Spleen (tissue), 13 donors: ENCODE data around the gene ADAMTS20. TPM values are rescaled to one million over a fixed set of nuclear protein-coding genes. Genes with fewer than 3 reads are reported as not detected.

ENCODE experiments used
- DNase-seq: peaks from one replicate; pipeline ENCODE4 v3.0.0-alpha.2; 2020
- H3K27ac ChIP-seq, 8 donors: fragments of 200-600 bp; sonication (generic) in 7 of 8; 1 replicate in 4 of 8; 2 replicates in 4 of 8; pipeline versions ENCODE4 v1.5.0 to v1.8.0; 2016 to 2021; ENCODE audit warnings: inconsistent platforms in 4 of 8, mild to moderate bottlenecking in 4 of 8, moderate library complexity in 1 of 8
- H3K27me3 ChIP-seq, 7 donors: fragments of 200-600 bp; sonication (generic) in 6 of 7; replicated peaks in 1 of 7; 1 replicate in 4 of 7; 2 replicates in 3 of 7; pipeline versions ENCODE4 v1.5.0 to v1.8.0; 2016 to 2021; ENCODE audit warnings: inconsistent platforms in 3 of 7, mild to moderate bottlenecking in 1 of 7
- H3K36me3 ChIP-seq, 6 donors: fragments of 200-600 bp; sonication (generic) in 5 of 6; 1 replicate in 4 of 6; 2 replicates in 2 of 6; pipeline versions ENCODE4 v1.5.0 to v1.8.0; 2016 to 2021; ENCODE audit warnings: inconsistent platforms in 2 of 6
- H3K4me1 ChIP-seq, 6 donors: fragments of 200-600 bp; sonication (generic) in 5 of 6; 1 replicate in 3 of 6; 2 replicates in 3 of 6; pipeline versions ENCODE4 v1.5.0 to v1.8.0; 2016 to 2021; ENCODE audit warnings: inconsistent platforms in 3 of 6
- H3K4me3 ChIP-seq, 8 donors: fragments of 200-600 bp; sonication (generic) in 7 of 8; 1 replicate in 4 of 8; 2 replicates in 4 of 8; pipeline versions ENCODE4 v1.5.0 to v1.8.0; 2016 to 2021; ENCODE audit warnings: inconsistent platforms in 4 of 8, mild to moderate bottlenecking in 4 of 8, moderate library complexity in 2 of 8
- H3K9me3 ChIP-seq, 8 donors: fragments of 200-600 bp; sonication (generic) in 7 of 8; 1 replicate in 4 of 8; 2 replicates in 4 of 8; pipeline versions ENCODE4 v1.5.0 to v1.8.0; 2016 to 2021; ENCODE audit warnings: inconsistent platforms in 4 of 8
- CTCF ChIP-seq, 11 experiments: fragments of 200-600 bp in 7 of 11; fragments of 450-650 bp in 4 of 11; sonication (generic) in 4 of 11; IDR thresholded peaks in 8 of 11; conservative IDR thresholded peaks in 3 of 11; 1 replicate in 7 of 11; 2 replicates in 4 of 11; pipeline versions ENCODE4 v1.4.0 to v1.8.0; 2016 to 2021; ENCODE audit warnings: antibody characterized with exemption in 11 of 11, inconsistent platforms in 4 of 11, mild to moderate bottlenecking in 1 of 11
- POLR2A ChIP-seq, 3 donors: fragments of 450-650 bp; IDR thresholded peaks; one replicate each; pipeline ENCODE4 v1.5.1; 2017; ENCODE audit warnings: antibody characterized with exemption in 3 of 3, mild to moderate bottlenecking in 1 of 3
- POLR2AphosphoS5 ChIP-seq, 3 donors: sonication (generic); formaldehyde crosslinking; IDR thresholded peaks; one replicate each; pipeline ENCODE4 v1.5.1; 2017; ENCODE audit warnings: antibody characterized with exemption in 3 of 3
- WGBS, 5 donors: extraction: QIAGEN DNeasy Blood & Tissue Kit in 3 of 5; methylation state at CpG; one replicate each; pipeline versions ENCODE4 v1.1.5 to v1.1.7; 2013 to 2018; 5-methylcytosine and 5-hydroxymethylcytosine counted together
- intact Hi-C: fragments of 100-400 bp; cut with DNase I; formaldehyde crosslinking; loops from one replicate; pipeline ENCODE4 v1.15.0; 2023; ENCODE audit warnings: low total_unique reads
- long read RNA-seq, 2 donors: transcript quantifications; one replicate each; lab custom pipeline, GENCODE V29; 2026
- polyA plus RNA-seq, 3 donors: library from polyadenylated mRNA; stranded (reverse); fragments of 200-250 nt; gene quantifications; one replicate each; pipeline ENCODE4 v1.2.1, GENCODE V29; 2013
- total RNA-seq, 7 donors: library from RNA; depleted of rRNA in 3 of 7; stranded (reverse); fragments of >200 nt in 3 of 7; fragmentation: NEBNext Ultra II Directional in 4 of 7; extraction: Animal tissue kit (Norgen Biotek cat#: 25700) in 4 of 7; gene quantifications; one replicate each; pipeline versions ENCODE4 v1.1.0 to v1.2.1, GENCODE V29; 2016 to 2021
- donor health status: healthy with polysubstance abuse.
- donor health status: DM: no; HTN: no; CAD: no; lungs with moderate emphysema.
- donor health status: DM: no; HTN: no; CAD: no.
- donor health status: Bipolar disorder and iron deficiency.
- donor health status: healthy.
- donor health status: DM: no; HTN: no; CAD: no.
- donor health status: DM: yes; HTN: yes; CAD: no.

Gene ADAMTS20
- total RNA-seq = not detected
- polyA plus RNA-seq = not detected
- long read RNA-seq, donor 1 = 0 reads
- long read RNA-seq, donor 2 = 0 reads

GRCh38 chr12:43551971-43552559, at the start of gene ADAMTS20:
ADAMTS20 (minus strand) TSS chr12:43552203; CDS start chr12:43551921, 282 bp downstream.
- H3K27ac ChIP-seq = no peak within 1 kb of the TSS
- H3K4me1 ChIP-seq = peaks cover 0 to 3% (median 0%) of the 10 kb centered on the region in 6 donors
- H3K4me3 ChIP-seq = peak within 1 kb of the TSS in 2 of 8 donors; percentile 10 to 28
- peaks cover 0 to 50% (median 20%) of the 10 kb centered on the region in 7 donors for H3K27me3 ChIP-seq
- no peak for DNase-seq
- no peaks in the 10 kb centered on the region for H3K36me3 ChIP-seq
- TF ChIP-seq POLR2AphosphoS5 (IDR thresholded peaks at IDR 0.05) (no peak), POLR2A (IDR thresholded peaks at IDR 0.05) (no peak), CTCF (IDR thresholded peaks at IDR 0.05 in 8 of 11, conservative IDR thresholded peaks at IDR 0.05 in 3 of 11) (no peak)
- intact Hi-C loops = no loop called here
- peaks cover 4 to 42% (median 28%) of the 10 kb centered on the region in 8 donors for H3K9me3 ChIP-seq
- WGBS, 5 donors = 4 to 5% (median 4%) methylated on average over 16 to 51 of the region's 51 CpGs

- no peak for TF ChIP-seq POLR2AphosphoS5 (IDR thresholded peaks at IDR 0.05)
- no peak for TF ChIP-seq POLR2A (IDR thresholded peaks at IDR 0.05)
- no peak for TF ChIP-seq CTCF (IDR thresholded peaks at IDR 0.05 in 8 of 11, conservative IDR thresholded peaks at IDR 0.05 in 3 of 11)
- Histone ChIP-seq H3K36me3 (no peaks in the 10 kb centered on the region), H3K27me3 (no peaks in the 10 kb centered on the region), H3K4me1 (no peaks in the 10 kb centered on the region), H3K4me3 (no peak overlapping the region), H3K27ac (no peak overlapping the region), H3K9me3 (no peaks in the 10 kb centered on the region)
- intact Hi-C loops = no loop called here
- no peak for DNase-seq
- 69 to 94% (median 83%) methylated on average over 1 of the region's 1 CpG for WGBS, 5 donors
Measured at GRCh38 chr12:43599708-43600107, 47.7 kb upstream of the ADAMTS20 start.

GRCh38 chr12:43599066-43599465, 47.1 kb upstream of the ADAMTS20 start:
- Histone ChIP-seq H3K36me3 (no peaks in the 10 kb centered on the region), H3K4me1 (no peaks in the 10 kb centered on the region), H3K4me3 (no peak overlapping the region), H3K27me3 (no peaks in the 10 kb centered on the region), H3K27ac (no peak overlapping the region), H3K9me3 (no peaks in the 10 kb centered on the region)
- intact Hi-C loops = no loop called here
- 83 to 93% (median 88%) methylated on average over 3 of the region's 3 CpGs for WGBS, 5 donors
- no peak for TF ChIP-seq CTCF (IDR thresholded peaks at IDR 0.05 in 8 of 11, conservative IDR thresholded peaks at IDR 0.05 in 3 of 11)
- TF ChIP-seq POLR2AphosphoS5 (IDR thresholded peaks at IDR 0.05) = no peak
- TF ChIP-seq POLR2A (IDR thresholded peaks at IDR 0.05) = no peak
- DNase-seq = no peak

- DNase-seq = no peak
- H3K27me3 ChIP-seq = no peaks in the 10 kb centered on the region
- WGBS, 5 donors = 20 to 42% (median 33%) methylated on average over 1 of the region's 1 CpG
- TF ChIP-seq POLR2AphosphoS5 (IDR thresholded peaks at IDR 0.05) (no peak), CTCF (IDR thresholded peaks at IDR 0.05 in 8 of 11, conservative IDR thresholded peaks at IDR 0.05 in 3 of 11) (no peak), POLR2A (IDR thresholded peaks at IDR 0.05) (no peak)
- no peak overlapping the region for H3K4me3 ChIP-seq
- intact Hi-C loops = no loop called here
- H3K9me3 ChIP-seq = no peaks in the 10 kb centered on the region
- H3K36me3 ChIP-seq = no peaks in the 10 kb centered on the region
- no peaks in the 10 kb centered on the region for H3K4me1 ChIP-seq
- no peak overlapping the region for H3K27ac ChIP-seq
Measured at GRCh38 chr12:43590307-43590706, 38.3 kb upstream of the ADAMTS20 start.
